Measurements from ENCODE around the gene IKBIP.

DNA sequence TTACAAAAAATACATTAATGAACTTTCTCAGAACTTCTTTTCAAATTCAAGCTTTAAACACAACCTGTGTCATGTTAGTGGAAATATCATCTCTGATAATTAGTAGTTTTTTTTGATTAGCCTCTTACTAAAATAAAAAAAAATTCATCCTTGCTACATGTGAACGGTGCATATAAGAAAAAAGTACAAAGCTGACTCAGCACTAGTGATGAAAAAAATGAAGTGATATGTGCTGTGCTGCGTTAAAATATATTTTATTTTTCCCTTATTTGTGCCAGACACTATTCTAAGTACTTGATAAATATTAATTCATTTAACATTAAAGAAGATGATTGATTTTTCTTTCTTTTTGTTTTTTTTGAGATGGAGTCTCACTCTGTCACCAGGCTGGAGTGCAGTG is 7.5 kb downstream of the IKBIP start:
- TF ChIP-seq, protein P1, sequence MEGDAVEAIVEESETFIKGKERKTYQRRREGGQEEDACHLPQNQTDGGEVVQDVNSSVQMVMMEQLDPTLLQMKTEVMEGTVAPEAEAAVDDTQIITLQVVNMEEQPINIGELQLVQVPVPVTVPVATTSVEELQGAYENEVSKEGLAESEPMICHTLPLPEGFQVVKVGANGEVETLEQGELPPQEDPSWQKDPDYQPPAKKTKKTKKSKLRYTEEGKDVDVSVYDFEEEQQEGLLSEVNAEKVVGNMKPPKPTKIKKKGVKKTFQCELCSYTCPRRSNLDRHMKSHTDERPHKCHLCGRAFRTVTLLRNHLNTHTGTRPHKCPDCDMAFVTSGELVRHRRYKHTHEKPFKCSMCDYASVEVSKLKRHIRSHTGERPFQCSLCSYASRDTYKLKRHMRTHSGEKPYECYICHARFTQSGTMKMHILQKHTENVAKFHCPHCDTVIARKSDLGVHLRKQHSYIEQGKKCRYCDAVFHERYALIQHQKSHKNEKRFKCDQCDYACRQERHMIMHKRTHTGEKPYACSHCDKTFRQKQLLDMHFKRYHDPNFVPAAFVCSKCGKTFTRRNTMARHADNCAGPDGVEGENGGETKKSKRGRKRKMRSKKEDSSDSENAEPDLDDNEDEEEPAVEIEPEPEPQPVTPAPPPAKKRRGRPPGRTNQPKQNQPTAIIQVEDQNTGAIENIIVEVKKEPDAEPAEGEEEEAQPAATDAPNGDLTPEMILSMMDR (IDR thresholded peaks at IDR 0.05; ENCODE audit: low read length), result no peak
- TF ChIP-seq EZH2 (optimal IDR thresholded peaks at IDR 0.05; ENCODE audit: low read depth, low read length), result no peak
